ENCODE data around the gene CFAP90.
A peak's percentile ranks its signal among the peaks of the same experiment; 100 is the strongest.

The CFAP90 gene

DNA sequence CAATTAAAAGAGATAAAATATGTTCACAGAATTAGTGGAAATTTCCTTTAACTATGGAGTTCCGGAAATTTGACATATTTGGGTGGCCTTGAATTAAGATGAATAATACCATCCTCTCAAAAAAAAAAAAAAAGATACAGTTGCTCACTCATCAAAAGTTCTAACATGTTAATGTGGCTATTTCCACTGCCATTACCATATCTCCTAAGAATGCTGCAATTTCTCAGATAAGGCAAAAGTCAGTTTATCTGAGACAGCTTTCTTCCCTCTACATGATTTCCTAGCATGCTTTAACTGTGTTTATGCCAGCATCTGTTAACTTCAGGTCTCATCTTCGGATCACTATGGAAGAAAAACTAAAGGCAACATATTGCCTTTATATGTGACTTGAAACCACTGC, 15.3 kb upstream of the CFAP90 start:
- Histone ChIP-seq H3K79me2 (peaks cover 8% of the 10 kb centered on the region), H3K27me3 (ENCODE audit: control insufficient read depth, insufficient read depth, low read length) (no peaks in the 10 kb centered on the region), H3K4me3 (ENCODE audit: low read depth, low read length) (no peak overlapping the region), H3K36me3 (ENCODE audit: control insufficient read depth, insufficient read depth, low read length) (no peaks in the 10 kb centered on the region), H2AFZ (no peak overlapping the region), H3K9ac (no peak overlapping the region), H3K4me2 (ENCODE audit: low read length) (no peak overlapping the region), H3K4me1 (no peaks in the 10 kb centered on the region), H3K9me3 (ENCODE audit: control insufficient read depth, low read length) (no peaks in the 10 kb centered on the region), H3K27ac (no peak overlapping the region)
- TF ChIP-seq, protein P1, sequence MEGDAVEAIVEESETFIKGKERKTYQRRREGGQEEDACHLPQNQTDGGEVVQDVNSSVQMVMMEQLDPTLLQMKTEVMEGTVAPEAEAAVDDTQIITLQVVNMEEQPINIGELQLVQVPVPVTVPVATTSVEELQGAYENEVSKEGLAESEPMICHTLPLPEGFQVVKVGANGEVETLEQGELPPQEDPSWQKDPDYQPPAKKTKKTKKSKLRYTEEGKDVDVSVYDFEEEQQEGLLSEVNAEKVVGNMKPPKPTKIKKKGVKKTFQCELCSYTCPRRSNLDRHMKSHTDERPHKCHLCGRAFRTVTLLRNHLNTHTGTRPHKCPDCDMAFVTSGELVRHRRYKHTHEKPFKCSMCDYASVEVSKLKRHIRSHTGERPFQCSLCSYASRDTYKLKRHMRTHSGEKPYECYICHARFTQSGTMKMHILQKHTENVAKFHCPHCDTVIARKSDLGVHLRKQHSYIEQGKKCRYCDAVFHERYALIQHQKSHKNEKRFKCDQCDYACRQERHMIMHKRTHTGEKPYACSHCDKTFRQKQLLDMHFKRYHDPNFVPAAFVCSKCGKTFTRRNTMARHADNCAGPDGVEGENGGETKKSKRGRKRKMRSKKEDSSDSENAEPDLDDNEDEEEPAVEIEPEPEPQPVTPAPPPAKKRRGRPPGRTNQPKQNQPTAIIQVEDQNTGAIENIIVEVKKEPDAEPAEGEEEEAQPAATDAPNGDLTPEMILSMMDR (IDR thresholded peaks at IDR 0.05) = no peak

DNA sequence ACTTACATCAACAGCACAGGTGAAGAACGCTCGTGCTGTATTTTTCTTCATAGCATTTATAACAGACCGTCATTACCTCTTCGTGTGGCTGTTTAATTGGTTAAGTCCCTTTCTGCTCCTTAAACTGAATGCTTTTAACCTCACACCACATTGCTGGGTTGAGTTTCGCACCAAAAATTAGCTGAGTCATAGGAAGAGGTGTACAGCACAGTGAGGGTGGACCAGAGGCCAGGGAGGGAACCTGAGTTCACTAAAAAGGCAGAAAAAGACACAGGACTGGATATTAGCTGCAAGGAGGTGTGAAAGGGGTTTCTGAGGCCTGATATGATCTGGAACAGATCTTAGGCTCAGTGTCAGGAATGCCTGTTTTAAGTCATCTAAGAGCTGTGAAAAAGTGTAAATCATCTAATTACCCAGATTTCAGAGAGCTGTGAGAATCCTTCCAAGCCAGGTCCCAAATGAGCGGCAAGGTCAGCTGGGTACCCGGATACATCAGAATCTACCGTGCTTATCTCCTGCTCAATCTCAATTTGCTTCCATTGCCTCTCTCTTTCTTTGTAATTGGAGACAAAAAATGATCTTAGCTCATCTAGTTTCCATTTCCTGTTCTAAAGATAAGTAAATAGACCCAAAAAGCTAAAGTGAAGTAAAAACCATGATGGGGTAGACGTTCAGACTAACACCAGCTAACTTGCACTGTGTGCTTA, 7.1 kb upstream of the CFAP90 start:
- peaks cover 18% of the 10 kb centered on the region for H3K4me1 ChIP-seq
- H3K27ac ChIP-seq = peak overlapping the region; percentile 91
- H3K9ac ChIP-seq = no peak overlapping the region
- H3K36me3 ChIP-seq (ENCODE audit: control insufficient read depth, insufficient read depth, low read length) = no peaks in the 10 kb centered on the region
- no peaks in the 10 kb centered on the region for H3K9me3 ChIP-seq (ENCODE audit: control insufficient read depth, low read length)
- H2AFZ ChIP-seq = peak overlapping the region; percentile 61
- peak overlapping the region; percentile 54 for H3K4me2 ChIP-seq (ENCODE audit: low read length)
- H3K27me3 ChIP-seq (ENCODE audit: control insufficient read depth, insufficient read depth, low read length) = no peaks in the 10 kb centered on the region
- TF ChIP-seq, protein P1 (IDR thresholded peaks at IDR 0.05) = no peak
- H3K4me3 ChIP-seq (ENCODE audit: low read depth, low read length) = peak overlapping the region; percentile 14
- H3K79me2 ChIP-seq = no peaks in the 10 kb centered on the region

DNA sequence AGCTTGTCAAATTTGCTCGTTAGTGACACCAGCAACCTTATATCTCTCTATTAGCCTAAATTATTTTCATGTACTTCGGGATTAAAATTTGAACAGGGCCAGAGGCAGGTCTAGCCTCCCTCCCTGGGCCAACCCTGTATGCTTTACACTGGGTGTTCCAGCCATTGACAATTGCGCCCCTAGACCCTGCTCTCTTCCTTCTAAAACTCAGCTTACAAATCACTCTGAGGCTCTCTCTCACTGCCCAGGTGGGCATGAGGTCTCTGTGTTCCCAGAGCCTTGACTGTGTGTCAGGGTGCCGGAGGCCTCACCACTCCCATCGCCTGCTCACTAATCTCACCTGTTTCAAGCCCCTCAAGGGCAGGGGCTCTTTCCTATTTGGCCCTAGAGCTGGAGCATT, 6.4 kb upstream of the CFAP90 start:
- TF ChIP-seq, protein P1 (IDR thresholded peaks at IDR 0.05) = no peak
- Histone ChIP-seq H3K4me1 (peaks cover 20% of the 10 kb centered on the region), H3K79me2 (no peaks in the 10 kb centered on the region), H3K36me3 (ENCODE audit: control insufficient read depth, insufficient read depth, low read length) (no peaks in the 10 kb centered on the region), H3K27ac (peak overlapping the region; percentile 91), H3K27me3 (ENCODE audit: control insufficient read depth, insufficient read depth, low read length) (no peaks in the 10 kb centered on the region), H2AFZ (peak overlapping the region; percentile 61), H3K9ac (no peak overlapping the region), H3K4me2 (ENCODE audit: low read length) (peak overlapping the region; percentile 54), H3K4me3 (ENCODE audit: low read depth, low read length) (peak overlapping the region; percentile 8), H3K9me3 (ENCODE audit: control insufficient read depth, low read length) (no peaks in the 10 kb centered on the region)

DNA sequence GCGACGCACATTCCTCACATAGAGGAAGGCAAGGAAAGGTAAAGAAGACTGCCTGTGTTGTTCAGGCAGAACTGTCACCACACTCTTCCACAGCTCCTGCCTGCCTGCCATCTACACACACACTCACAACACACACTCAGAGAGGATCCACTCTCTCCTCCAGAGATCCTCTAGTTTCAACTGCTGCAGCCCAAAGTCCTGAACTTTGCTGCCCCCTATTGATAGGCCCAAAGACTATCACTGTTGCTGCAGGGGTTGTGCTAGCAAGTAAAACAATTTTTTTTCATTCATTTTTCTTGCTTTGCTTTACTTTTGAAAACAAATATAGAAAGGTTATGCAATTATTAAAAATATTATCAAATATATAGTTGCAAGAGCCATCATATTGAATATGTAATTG, 5.9 kb upstream of the CFAP90 start:
- H3K9me3 ChIP-seq (ENCODE audit: control insufficient read depth, low read length) = no peaks in the 10 kb centered on the region
- TF ChIP-seq, protein P1 (IDR thresholded peaks at IDR 0.05) = peak; percentile 89
- no peaks in the 10 kb centered on the region for H3K27me3 ChIP-seq (ENCODE audit: control insufficient read depth, insufficient read depth, low read length)
- peaks cover 24% of the 10 kb centered on the region for H3K4me1 ChIP-seq
- H3K79me2 ChIP-seq = no peaks in the 10 kb centered on the region
- no peak overlapping the region for H3K4me3 ChIP-seq (ENCODE audit: low read depth, low read length)
- H3K36me3 ChIP-seq (ENCODE audit: control insufficient read depth, insufficient read depth, low read length) = no peaks in the 10 kb centered on the region
- no peak overlapping the region for H3K4me2 ChIP-seq (ENCODE audit: low read length)
- H2AFZ ChIP-seq = no peak overlapping the region
- peak overlapping the region; percentile 91 for H3K27ac ChIP-seq
- H3K9ac ChIP-seq = no peak overlapping the region

DNA sequence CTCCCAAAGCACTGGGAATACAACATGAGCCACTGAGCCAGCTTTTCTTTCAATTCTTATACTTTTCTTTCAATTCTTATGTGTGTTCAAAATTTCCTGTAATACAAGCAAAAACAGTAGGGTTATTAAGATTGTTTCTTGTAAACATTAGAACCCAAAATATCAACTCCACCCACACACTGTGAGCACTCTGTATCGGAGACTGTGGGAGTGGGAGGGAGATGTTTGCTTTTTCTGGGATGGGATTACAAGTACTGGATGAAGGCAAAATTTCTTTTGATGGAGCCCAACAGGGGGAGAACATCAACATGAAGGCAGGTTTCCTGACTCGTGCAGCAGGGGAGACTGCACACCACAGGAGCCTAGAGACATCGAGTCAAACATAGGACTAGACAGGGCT, 4.7 kb upstream of the CFAP90 start:
- H3K27me3 ChIP-seq (ENCODE audit: control insufficient read depth, insufficient read depth, low read length) = no peaks in the 10 kb centered on the region
- no peak overlapping the region for H3K27ac ChIP-seq

More for the DNA sequence above, 4.7 kb upstream of the CFAP90 start:
- Histone ChIP-seq H3K36me3 (ENCODE audit: control insufficient read depth, insufficient read depth, low read length) (no peaks in the 10 kb centered on the region), H3K9ac (no peak overlapping the region), H3K79me2 (no peaks in the 10 kb centered on the region), H3K4me1 (peaks cover 24% of the 10 kb centered on the region), H3K4me2 (ENCODE audit: low read length) (no peak overlapping the region), H3K9me3 (ENCODE audit: control insufficient read depth, low read length) (no peaks in the 10 kb centered on the region), H2AFZ (peak overlapping the region; percentile 0), H3K4me3 (ENCODE audit: low read depth, low read length) (no peak overlapping the region)
- TF ChIP-seq, protein P1 (IDR thresholded peaks at IDR 0.05) = no peak
